ENCODE results near the gene SSR3.

Gene SSR3

DNA sequence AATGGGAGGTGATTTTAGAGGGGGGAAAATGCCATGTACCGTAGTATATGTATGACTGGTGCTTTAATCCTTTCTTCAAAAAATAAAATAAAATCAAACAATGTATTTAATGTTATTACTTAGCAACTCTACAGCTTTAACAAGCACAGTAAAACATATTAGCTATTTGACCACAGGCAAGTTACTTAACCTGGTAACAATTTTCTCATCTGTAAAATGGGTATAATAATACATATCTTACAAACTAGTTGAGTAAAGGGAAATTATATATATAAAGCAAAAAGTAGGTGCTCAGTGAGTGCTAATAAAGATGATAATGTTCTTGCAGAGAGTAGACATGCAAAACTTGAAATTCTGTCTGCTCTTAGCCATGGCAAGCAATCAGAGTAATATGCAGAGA is 27.9 kb downstream of the SSR3 start:
- H3F3A ChIP-seq (ENCODE audit: low read depth) = no peaks in the 10 kb centered on the region
- no peaks in the 10 kb centered on the region for H3K9me3 ChIP-seq (ENCODE audit: insufficient read depth, low read depth, low read length)
- H3K79me2 ChIP-seq (ENCODE audit: insufficient read depth, low read length) = no peaks in the 10 kb centered on the region
- H3K9ac ChIP-seq (ENCODE audit: low read depth, low read length, poor library complexity, severe bottlenecking) = no peak overlapping the region
- no peaks in the 10 kb centered on the region for H4K20me1 ChIP-seq (ENCODE audit: insufficient read depth, low read length, poor library complexity, severe bottlenecking)
- no peak overlapping the region for H3K4me3 ChIP-seq (ENCODE audit: low read length, poor library complexity, severe bottlenecking)
- H3K9me2 ChIP-seq (replicated peaks; ENCODE audit: low read depth, low read length) = no peaks in the 10 kb centered on the region
- H3K27me3 ChIP-seq (ENCODE audit: insufficient read depth, low read length, poor library complexity, severe bottlenecking) = peaks cover 39% of the 10 kb centered on the region
- H3K4me2 ChIP-seq (ENCODE audit: low read depth, low read length, poor library complexity, severe bottlenecking) = no peak overlapping the region
- peaks cover 4% of the 10 kb centered on the region for H3K4me1 ChIP-seq (ENCODE audit: insufficient read depth, low read length, poor library complexity, severe bottlenecking)
- H3K36me3 ChIP-seq (ENCODE audit: insufficient read depth, low read length) = no peaks in the 10 kb centered on the region
- H2AFZ ChIP-seq (ENCODE audit: low read length) = no peak overlapping the region
- TF ChIP-seq, protein P1, sequence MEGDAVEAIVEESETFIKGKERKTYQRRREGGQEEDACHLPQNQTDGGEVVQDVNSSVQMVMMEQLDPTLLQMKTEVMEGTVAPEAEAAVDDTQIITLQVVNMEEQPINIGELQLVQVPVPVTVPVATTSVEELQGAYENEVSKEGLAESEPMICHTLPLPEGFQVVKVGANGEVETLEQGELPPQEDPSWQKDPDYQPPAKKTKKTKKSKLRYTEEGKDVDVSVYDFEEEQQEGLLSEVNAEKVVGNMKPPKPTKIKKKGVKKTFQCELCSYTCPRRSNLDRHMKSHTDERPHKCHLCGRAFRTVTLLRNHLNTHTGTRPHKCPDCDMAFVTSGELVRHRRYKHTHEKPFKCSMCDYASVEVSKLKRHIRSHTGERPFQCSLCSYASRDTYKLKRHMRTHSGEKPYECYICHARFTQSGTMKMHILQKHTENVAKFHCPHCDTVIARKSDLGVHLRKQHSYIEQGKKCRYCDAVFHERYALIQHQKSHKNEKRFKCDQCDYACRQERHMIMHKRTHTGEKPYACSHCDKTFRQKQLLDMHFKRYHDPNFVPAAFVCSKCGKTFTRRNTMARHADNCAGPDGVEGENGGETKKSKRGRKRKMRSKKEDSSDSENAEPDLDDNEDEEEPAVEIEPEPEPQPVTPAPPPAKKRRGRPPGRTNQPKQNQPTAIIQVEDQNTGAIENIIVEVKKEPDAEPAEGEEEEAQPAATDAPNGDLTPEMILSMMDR (conservative IDR thresholded peaks at IDR 0.05; ENCODE audit: low read length) = no peak

DNA sequence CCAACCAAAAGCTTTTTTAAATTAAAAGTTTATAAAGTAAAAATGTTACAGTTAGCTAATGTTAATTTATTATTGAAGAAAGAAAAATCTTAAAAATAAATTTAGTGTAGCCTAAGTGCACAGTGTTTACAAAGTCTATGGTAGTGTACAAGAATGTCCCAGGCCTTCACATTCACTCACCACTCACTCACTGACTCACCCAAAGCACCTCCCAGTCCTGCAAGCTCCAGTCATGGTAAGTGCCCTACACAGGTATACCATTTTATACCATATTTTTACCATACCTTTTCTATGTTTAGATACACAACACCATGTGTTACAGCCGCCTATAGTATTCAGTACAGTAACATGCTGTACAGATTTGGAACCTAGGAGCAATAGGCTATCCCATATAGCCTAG is 29.1 kb downstream of the SSR3 start:
- Histone ChIP-seq H3K9me2 (replicated peaks; ENCODE audit: low read depth, low read length) (no peaks in the 10 kb centered on the region), H3K4me2 (ENCODE audit: low read depth, low read length, poor library complexity, severe bottlenecking) (no peak overlapping the region), H3K4me3 (ENCODE audit: low read length, poor library complexity, severe bottlenecking) (no peak overlapping the region), H4K20me1 (ENCODE audit: insufficient read depth, low read length, poor library complexity, severe bottlenecking) (no peaks in the 10 kb centered on the region), H3K27me3 (ENCODE audit: insufficient read depth, low read length, poor library complexity, severe bottlenecking) (peaks cover 51% of the 10 kb centered on the region), H3K4me1 (ENCODE audit: insufficient read depth, low read length, poor library complexity, severe bottlenecking) (peaks cover 4% of the 10 kb centered on the region), H3K9ac (ENCODE audit: low read depth, low read length, poor library complexity, severe bottlenecking) (no peak overlapping the region), H3K36me3 (ENCODE audit: insufficient read depth, low read length) (no peaks in the 10 kb centered on the region), H2AFZ (ENCODE audit: low read length) (no peak overlapping the region), H3K9me3 (ENCODE audit: insufficient read depth, low read depth, low read length) (no peaks in the 10 kb centered on the region), H3K79me2 (ENCODE audit: insufficient read depth, low read length) (no peaks in the 10 kb centered on the region), H3F3A (ENCODE audit: low read depth) (no peaks in the 10 kb centered on the region)
- TF ChIP-seq EZH2phosphoT487 (IDR thresholded peaks at IDR 0.05; ENCODE audit: borderline replicate concordance) = no peak
- TF ChIP-seq, protein P1 (conservative IDR thresholded peaks at IDR 0.05; ENCODE audit: low read length) = no peak

- Histone ChIP-seq H3K27me3 (ENCODE audit: insufficient read depth, low read length, poor library complexity, severe bottlenecking) (peaks cover 80% of the 10 kb centered on the region), H2AFZ (ENCODE audit: low read length) (no peak overlapping the region), H3K4me3 (ENCODE audit: low read length, poor library complexity, severe bottlenecking) (no peak overlapping the region), H3K79me2 (ENCODE audit: insufficient read depth, low read length) (no peaks in the 10 kb centered on the region), H3K4me2 (ENCODE audit: low read depth, low read length, poor library complexity, severe bottlenecking) (no peak overlapping the region), H3K4me1 (ENCODE audit: insufficient read depth, low read length, poor library complexity, severe bottlenecking) (peaks cover 4% of the 10 kb centered on the region), H3F3A (ENCODE audit: low read depth) (no peaks in the 10 kb centered on the region), H3K9me2 (replicated peaks; ENCODE audit: low read depth, low read length) (no peaks in the 10 kb centered on the region), H4K20me1 (ENCODE audit: insufficient read depth, low read length, poor library complexity, severe bottlenecking) (no peaks in the 10 kb centered on the region), H3K9me3 (ENCODE audit: insufficient read depth, low read depth, low read length) (no peaks in the 10 kb centered on the region), H3K9ac (ENCODE audit: low read depth, low read length, poor library complexity, severe bottlenecking) (no peak overlapping the region), H3K36me3 (ENCODE audit: insufficient read depth, low read length) (no peaks in the 10 kb centered on the region)
- TF ChIP-seq, protein P1 (conservative IDR thresholded peaks at IDR 0.05; ENCODE audit: low read length) = no peak
- no peak for TF ChIP-seq EZH2phosphoT487 (IDR thresholded peaks at IDR 0.05; ENCODE audit: borderline replicate concordance)
These were observed 32.2 kb downstream of the SSR3 start for GRCh38 chr3:156522673-156523072.
